ENCODE results near the gene CERS6.
"Not testable (repeated sequence)": the region's sequence is repeated elsewhere in the genome, so short reads cannot be mapped to it uniquely, and the experiment has no call there.

Gene CERS6

GRCh38 chr2:168742258-168742932, 286.3 kb downstream of the CERS6 start:
- no peak for DNase-seq

GRCh38 chr2:168744844-168745243, 288.8 kb downstream of the CERS6 start:
- no peak for DNase-seq

- no peak for DNase-seq
Measured at GRCh38 chr2:168748461-168748860, 292.4 kb downstream of the CERS6 start.

- no peak for DNase-seq
Measured at GRCh38 chr2:168749297-168749696, 293.2 kb downstream of the CERS6 start.

- DNase-seq = no peak
Measured at GRCh38 chr2:168751104-168751740, 295.1 kb downstream of the CERS6 start.

- DNase-seq = no peak
Measured at GRCh38 chr2:168752361-168752760, 296.3 kb downstream of the CERS6 start.

- DNase-seq = no peak
Measured at GRCh38 chr2:168753765-168754329, 297.8 kb downstream of the CERS6 start.

- peak in 1 of 2 donors; percentile 29 for DNase-seq
Measured at GRCh38 chr2:168757223-168757622, 301.2 kb downstream of the CERS6 start.

GRCh38 chr2:168758970-168759820, 303.1 kb downstream of the CERS6 start:
- DNase-seq = peak in 1 of 2 donors; percentile 28

- no peak for DNase-seq
Measured at GRCh38 chr2:168765401-168765800, 309.3 kb downstream of the CERS6 start.

GRCh38 chr2:168766600-168766999, 310.5 kb downstream of the CERS6 start:
- no peak for DNase-seq

GRCh38 chr2:168767258-168767657, 311.2 kb downstream of the CERS6 start:
- DNase-seq = no peak

- not testable (repeated sequence) for DNase-seq
Measured at GRCh38 chr2:168768357-168768756, 312.3 kb downstream of the CERS6 start.

GRCh38 chr2:168770796-168771195, 314.7 kb downstream of the CERS6 start:
- no peak for DNase-seq

- DNase-seq = no peak
Measured at GRCh38 chr2:168772704-168773103, 316.6 kb downstream of the CERS6 start.

- no peak for DNase-seq
Measured at GRCh38 chr2:168773128-168773527, 317.1 kb downstream of the CERS6 start.

GRCh38 chr2:168773719-168774521, 317.8 kb downstream of the CERS6 start:
- DNase-seq = peak in 1 of 2 donors; percentile 17

- no peak for DNase-seq
Measured at GRCh38 chr2:168775837-168776236, 319.8 kb downstream of the CERS6 start.

- DNase-seq = no peak
Measured at GRCh38 chr2:168780669-168781071, 324.6 kb downstream of the CERS6 start.

- DNase-seq = no peak
Measured at GRCh38 chr2:168781191-168781817, 325.2 kb downstream of the CERS6 start.

GRCh38 chr2:168782271-168782670, 326.2 kb downstream of the CERS6 start:
- DNase-seq = no peak

- DNase-seq = no peak
Measured at GRCh38 chr2:168784993-168785392, 328.9 kb downstream of the CERS6 start.

Data from bone marrow (tissue), 2 donors.